Nephron progenitor cell (in vitro differentiated cells): ENCODE measurements around the gene GDI1.
A peak's percentile ranks its signal among the peaks of the same experiment; 100 is the strongest.

Experiments
- DNase-seq: peaks from one replicate; pipeline ENCODE4 v3.0.0; 2021
- H3K27ac Mint-ChIP-seq: 2 replicates; pipeline ENCODE4 v1.8.0; 2021; ENCODE audit warnings: mild to moderate bottlenecking, moderate library complexity, mixed read lengths
- H3K27me3 Mint-ChIP-seq: 2 replicates; pipeline ENCODE4 v1.8.0; 2021; ENCODE audit warnings: mild to moderate bottlenecking, low read depth, mixed read lengths; ENCODE audit not compliant: poor library complexity
- H3K36me3 Mint-ChIP-seq: 2 replicates; pipeline ENCODE4 v1.8.0; 2021; ENCODE audit warnings: low read depth, mixed read lengths
- H3K4me1 Mint-ChIP-seq: 2 replicates; pipeline ENCODE4 v1.8.0; 2021; ENCODE audit warnings: mixed read lengths
- H3K4me3 Mint-ChIP-seq: 2 replicates; pipeline ENCODE4 v1.8.0; 2021; ENCODE audit warnings: mild to moderate bottlenecking, moderate library complexity, mixed read lengths
- H3K9me3 Mint-ChIP-seq: 2 replicates; pipeline ENCODE4 v1.8.0; 2021; ENCODE audit warnings: mild to moderate bottlenecking, moderate library complexity, mixed read lengths
- CTCF ChIP-seq: fragments of 200-600 bp; sonication (generic); IDR thresholded peaks from 2 replicates; pipeline ENCODE4 v1.5.0; 2021; ENCODE audit warnings: antibody characterized with exemption

The GDI1 gene

GRCh38 chrX:154457491-154458115 is 20.6 kb downstream of the GDI1 start:
- peak overlapping the region; percentile 87 for H3K27ac Mint-ChIP-seq
- H3K4me1 Mint-ChIP-seq, result peaks cover 12% of the 10 kb centered on the region
- no peak for TF ChIP-seq CTCF
- peaks cover 25% of the 10 kb centered on the region for H3K36me3 Mint-ChIP-seq
- peak; percentile 54 for DNase-seq
- peaks cover 56% of the 10 kb centered on the region for H3K9me3 Mint-ChIP-seq
- peak overlapping the region; percentile 89 for H3K4me3 Mint-ChIP-seq
- peaks cover 3% of the 10 kb centered on the region for H3K27me3 Mint-ChIP-seq

GRCh38 chrX:154458116-154458953 is 21.4 kb downstream of the GDI1 start, which contains the start of gene PLXNA3:
Gene PLXNA3 (plus strand): TSS chrX:154458281. CDS start chrX:154460184, 1,903 bp downstream.
- peaks cover 3% of the 10 kb centered on the region for H3K27me3 Mint-ChIP-seq
- peaks cover 55% of the 10 kb centered on the region for H3K9me3 Mint-ChIP-seq
- peak within 1 kb of the TSS; percentile 89 for H3K4me3 Mint-ChIP-seq
- no peak for TF ChIP-seq CTCF
- H3K36me3 Mint-ChIP-seq, result peaks cover 24% of the 10 kb centered on the region
- peaks cover 12% of the 10 kb centered on the region for H3K4me1 Mint-ChIP-seq
- peak within 1 kb of the TSS; percentile 87 for H3K27ac Mint-ChIP-seq
- peak; percentile 80 for DNase-seq

GRCh38 chrX:154458954-154459778 is 22.2 kb downstream of the GDI1 start:
- Mint-ChIP-seq H3K36me3 (peaks cover 23% of the 10 kb centered on the region), H3K9me3 (peaks cover 47% of the 10 kb centered on the region)

GRCh38 chrX:154459832-154460231 is 22.9 kb downstream of the GDI1 start:
- H3K27ac Mint-ChIP-seq, result no peak overlapping the region
- TF ChIP-seq CTCF, result no peak
- H3K36me3 Mint-ChIP-seq, result peaks cover 17% of the 10 kb centered on the region
- H3K4me3 Mint-ChIP-seq, result peak overlapping the region; percentile 87
- H3K27me3 Mint-ChIP-seq, result peaks cover 3% of the 10 kb centered on the region
- H3K9me3 Mint-ChIP-seq, result peaks cover 40% of the 10 kb centered on the region
- peaks cover 12% of the 10 kb centered on the region for H3K4me1 Mint-ChIP-seq
- peak; percentile 60 for DNase-seq

More at GRCh38 chrX:154458954-154459778, 22.2 kb downstream of the GDI1 start:
- peaks cover 3% of the 10 kb centered on the region for H3K27me3 Mint-ChIP-seq
- TF ChIP-seq CTCF, result no peak
- peak overlapping the region; percentile 87 for H3K4me3 Mint-ChIP-seq
- H3K4me1 Mint-ChIP-seq, result peaks cover 12% of the 10 kb centered on the region
- no peak for DNase-seq
- peak overlapping the region; percentile 54 for H3K27ac Mint-ChIP-seq

- H3K27me3 Mint-ChIP-seq, result peaks cover 3% of the 10 kb centered on the region
- H3K36me3 Mint-ChIP-seq, result peaks cover 17% of the 10 kb centered on the region
- H3K27ac Mint-ChIP-seq, result no peak overlapping the region
- H3K9me3 Mint-ChIP-seq, result peaks cover 39% of the 10 kb centered on the region
- peaks cover 12% of the 10 kb centered on the region for H3K4me1 Mint-ChIP-seq
- peak overlapping the region; percentile 87 for H3K4me3 Mint-ChIP-seq
- TF ChIP-seq CTCF, result no peak
- no peak for DNase-seq
Observed at GRCh38 chrX:154460326-154460725, 23.4 kb downstream of the GDI1 start.
